Measurements from ENCODE around the gene PPP1R9A.

- TF ChIP-seq CTCF (IDR thresholded peaks at IDR 0.05) (no peak), ZFX (IDR thresholded peaks at IDR 0.05; ENCODE audit: borderline replicate concordance) (no peak)
These were observed 198.2 kb downstream of the PPP1R9A start for GRCh38 chr7:95105627-95106026.
